CD14-positive monocyte (primary cell): ENCODE measurements around the gene LRP1B. TPM values are rescaled to one million over a fixed set of nuclear protein-coding genes. Genes with fewer than 3 reads are reported as not detected.

Source experiments
- DNase-seq, 3 donors: peaks; one replicate each; pipeline ENCODE4 v3.0.0-alpha.2; 2011 to 2022
- H2AFZ ChIP-seq: 2 replicates; pipeline ENCODE4 v1.6.0; 2012; ENCODE audit warnings: mild to moderate bottlenecking, low read depth, low read length, inconsistent platforms; ENCODE audit not compliant: insufficient read depth, poor library complexity, severe bottlenecking
- H3K27ac ChIP-seq, 2 donors: 1 replicate in 1 of 2; 2 replicates in 1 of 2; pipeline ENCODE4 v1.5.1; 2012 to 2013; ENCODE audit warnings: low read length in 2 of 2, control low read depth in 1 of 2, inconsistent platforms in 1 of 2, low read depth in 1 of 2, mild to moderate bottlenecking in 1 of 2
- H3K27me3 ChIP-seq, 2 donors: one replicate each; pipeline versions ENCODE4 v1.6.0 to v1.6.1; 2011 to 2013; ENCODE audit warnings: low read length in 2 of 2; ENCODE audit not compliant: control insufficient read depth in 2 of 2, insufficient read depth in 2 of 2
- H3K36me3 ChIP-seq, 2 donors: replicated peaks in 1 of 2; 1 replicate in 1 of 2; 2 replicates in 1 of 2; pipeline versions ENCODE4 v1.5.1 to v1.6.1; 2012 to 2013; ENCODE audit warnings: low read length in 2 of 2, control low read depth in 1 of 2, inconsistent platforms in 1 of 2, mild to moderate bottlenecking in 1 of 2; ENCODE audit not compliant: insufficient read depth in 2 of 2, control insufficient read depth in 1 of 2
- H3K4me1 ChIP-seq, 2 donors: 1 replicate in 1 of 2; 2 replicates in 1 of 2; pipeline versions ENCODE4 v1.5.1 to v1.6.1; 2012 to 2013; ENCODE audit warnings: low read length in 2 of 2, control low read depth in 1 of 2, inconsistent platforms in 1 of 2, mild to moderate bottlenecking in 1 of 2, moderate library complexity in 1 of 2; ENCODE audit not compliant: insufficient read depth in 2 of 2, control insufficient read depth in 1 of 2
- H3K4me2 ChIP-seq: replicated peaks from 2 replicates; pipeline ENCODE3; 2012; ENCODE audit warnings: low read length, moderate library complexity, mild to moderate bottlenecking; ENCODE audit not compliant: poor library complexity, severe bottlenecking; ENCODE audit errors: extremely low read depth
- H3K4me3 ChIP-seq, 3 experiments: fragments of 200-600 bp in 1 of 3; sonication (generic) in 1 of 3; replicated peaks in 1 of 3; 1 replicate in 2 of 3; 2 replicates in 1 of 3; pipeline ENCODE4 v1.5.1; 2011 to 2013; ENCODE audit warnings: low read length in 3 of 3, mild to moderate bottlenecking in 3 of 3, control low read depth in 2 of 3, low read depth in 2 of 3, inconsistent platforms in 1 of 3, moderate library complexity in 1 of 3
- H3K79me2 ChIP-seq: 2 replicates; pipeline ENCODE4 v1.6.0; 2012; ENCODE audit warnings: mild to moderate bottlenecking, control low read depth, inconsistent platforms, low read length, moderate library complexity; ENCODE audit not compliant: insufficient read depth
- H3K9ac ChIP-seq: 2 replicates; pipeline ENCODE4 v1.6.0; 2017; ENCODE audit warnings: low read length, mild to moderate bottlenecking; ENCODE audit not compliant: insufficient read depth, poor library complexity, severe bottlenecking
- H3K9me3 ChIP-seq, 2 donors: replicated peaks in 1 of 2; 1 replicate in 1 of 2; 2 replicates in 1 of 2; pipeline versions ENCODE4 v1.5.1 to v1.6.1; 2012 to 2013; ENCODE audit warnings: low read length in 2 of 2, control low read depth in 1 of 2; ENCODE audit not compliant: control insufficient read depth in 1 of 2, insufficient read depth in 1 of 2
- H4K20me1 ChIP-seq: 2 replicates; pipeline ENCODE4 v1.6.0; 2012; ENCODE audit warnings: mild to moderate bottlenecking, low read length, control low read depth, moderate library complexity; ENCODE audit not compliant: insufficient read depth
- H3K27ac Mint-ChIP-seq, 7 donors: one replicate each; pipeline ENCODE4 v1.8.0; 2020; ENCODE audit warnings: mild to moderate bottlenecking in 7 of 7, mixed read lengths in 7 of 7, moderate library complexity in 6 of 7, inconsistent platforms in 2 of 7
- H3K27me3 Mint-ChIP-seq, 3 donors: one replicate each; pipeline ENCODE4 v1.8.0; 2021 to 2022; ENCODE audit warnings: low read depth in 3 of 3, mild to moderate bottlenecking in 3 of 3, mixed read lengths in 3 of 3, moderate library complexity in 3 of 3, inconsistent platforms in 1 of 3
- H3K36me3 Mint-ChIP-seq, 2 donors: one replicate each; pipeline ENCODE4 v1.8.0; 2020; ENCODE audit warnings: mixed read lengths in 2 of 2, inconsistent platforms in 1 of 2, mild to moderate bottlenecking in 1 of 2
- H3K4me1 Mint-ChIP-seq: one replicate; pipeline ENCODE4 v1.8.0; 2020; ENCODE audit warnings: mild to moderate bottlenecking, mixed read lengths
- H3K4me3 Mint-ChIP-seq, 2 donors: one replicate each; pipeline ENCODE4 v1.8.0; 2020; ENCODE audit warnings: mild to moderate bottlenecking in 2 of 2, mixed read lengths in 2 of 2, moderate library complexity in 1 of 2
- H3K9me3 Mint-ChIP-seq, 7 donors: one replicate each; pipeline ENCODE4 v1.8.0; 2020 to 2022; ENCODE audit warnings: mixed read lengths in 7 of 7, mild to moderate bottlenecking in 6 of 7, moderate library complexity in 6 of 7, inconsistent platforms in 2 of 7
- WGBS: methylation state at CpG from one replicate; pipeline ENCODE4 v1.1.5; 2013; ENCODE audit warnings: missing lambda C conversion rate; ENCODE audit not compliant: insufficient coverage; 5-methylcytosine and 5-hydroxymethylcytosine counted together
- intact Hi-C, 2 donors: fragments of 100-400 bp; cut with micrococcal nuclease; formaldehyde crosslinking; loops; one replicate each; pipeline versions ENCODE4 v1.15.0 to v1.15.1; 2023
- polyA plus RNA-seq, 3 donors: library from polyadenylated mRNA; depleted of rRNA in 1 of 3; unstranded in 2 of 3; stranded (reverse) in 1 of 3; fragments of 300-500 nt in 2 of 3; fragments of >200 nt in 1 of 3; fragmentation: Illumina TruSeq in 2 of 3; gene quantifications; 1 replicate in 2 of 3; 2 replicates in 1 of 3; pipeline ENCODE4 v1.2.3, GENCODE V29; 2012 to 2021
- TF ChIP-seq, protein P1 (sequence below): fragments of 200-600 bp; IDR thresholded peaks from one replicate; pipeline ENCODE4 v1.8.0; 2022; ENCODE audit warnings: antibody characterized with exemption, mild to moderate bottlenecking

LRP1B gene
- polyA plus RNA-seq, 3 donors: not detected

DNA sequence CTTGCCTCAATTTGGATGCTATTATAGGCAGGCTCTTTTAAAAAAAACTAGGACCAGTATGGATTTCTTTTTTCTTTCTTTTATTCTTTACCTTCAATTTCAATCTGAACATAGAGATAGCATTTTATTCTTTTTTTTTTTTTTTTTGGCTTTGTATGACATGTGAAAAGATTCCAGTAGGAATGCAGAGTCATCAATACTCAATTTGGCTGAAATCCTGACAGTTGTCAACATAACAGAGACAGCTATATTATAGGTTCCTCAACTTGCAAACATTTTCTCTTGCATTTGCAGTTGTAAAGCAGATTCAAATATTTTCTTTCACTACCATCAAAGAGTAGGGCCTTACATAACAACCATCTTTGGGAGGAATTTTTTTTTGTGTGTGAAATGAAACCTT is 334.4 kb downstream of the LRP1B start:
- Mint-ChIP-seq H3K4me1 (no peaks in the 10 kb centered on the region), H3K27me3 (no peaks in the 10 kb centered on the region), H3K4me3 (no peak overlapping the region), H3K27ac (no peak overlapping the region), H3K36me3 (no peaks in the 10 kb centered on the region), H3K9me3 (peaks cover 0 to 2% (median 0%) of the 10 kb centered on the region in 7 donors)
- Histone ChIP-seq H3K4me3 (no peak overlapping the region), H4K20me1 (no peaks in the 10 kb centered on the region), H3K27ac (no peak overlapping the region), H3K79me2 (no peaks in the 10 kb centered on the region), H3K27me3 (no peaks in the 10 kb centered on the region), H2AFZ (no peak overlapping the region), H3K36me3 (no peaks in the 10 kb centered on the region), H3K9ac (no peak overlapping the region), H3K4me1 (no peaks in the 10 kb centered on the region), H3K9me3 (no peaks in the 10 kb centered on the region), H3K4me2 (no peak overlapping the region)
- intact Hi-C loops: no loop called here
- no peak for DNase-seq
- TF ChIP-seq, protein P1, sequence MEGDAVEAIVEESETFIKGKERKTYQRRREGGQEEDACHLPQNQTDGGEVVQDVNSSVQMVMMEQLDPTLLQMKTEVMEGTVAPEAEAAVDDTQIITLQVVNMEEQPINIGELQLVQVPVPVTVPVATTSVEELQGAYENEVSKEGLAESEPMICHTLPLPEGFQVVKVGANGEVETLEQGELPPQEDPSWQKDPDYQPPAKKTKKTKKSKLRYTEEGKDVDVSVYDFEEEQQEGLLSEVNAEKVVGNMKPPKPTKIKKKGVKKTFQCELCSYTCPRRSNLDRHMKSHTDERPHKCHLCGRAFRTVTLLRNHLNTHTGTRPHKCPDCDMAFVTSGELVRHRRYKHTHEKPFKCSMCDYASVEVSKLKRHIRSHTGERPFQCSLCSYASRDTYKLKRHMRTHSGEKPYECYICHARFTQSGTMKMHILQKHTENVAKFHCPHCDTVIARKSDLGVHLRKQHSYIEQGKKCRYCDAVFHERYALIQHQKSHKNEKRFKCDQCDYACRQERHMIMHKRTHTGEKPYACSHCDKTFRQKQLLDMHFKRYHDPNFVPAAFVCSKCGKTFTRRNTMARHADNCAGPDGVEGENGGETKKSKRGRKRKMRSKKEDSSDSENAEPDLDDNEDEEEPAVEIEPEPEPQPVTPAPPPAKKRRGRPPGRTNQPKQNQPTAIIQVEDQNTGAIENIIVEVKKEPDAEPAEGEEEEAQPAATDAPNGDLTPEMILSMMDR: no peak

DNA sequence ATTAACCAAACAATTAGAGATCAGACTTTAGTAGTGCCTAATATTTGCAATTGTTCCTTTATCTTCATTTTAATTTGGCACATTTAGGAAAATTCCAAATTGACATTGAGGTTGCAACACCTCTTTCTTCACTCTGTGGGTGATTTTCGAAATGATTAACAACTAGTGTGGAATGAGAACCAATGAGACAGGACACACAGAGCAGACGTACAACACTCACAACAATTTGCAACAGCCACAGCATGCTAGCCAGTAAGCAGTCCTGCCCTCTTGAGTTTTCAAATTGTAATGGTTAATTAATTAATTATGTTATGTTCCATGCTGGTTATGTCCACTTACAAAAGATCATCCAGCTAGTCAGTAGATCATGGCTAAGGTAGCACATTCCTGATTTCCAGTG is 339.3 kb downstream of the LRP1B start:
- Histone ChIP-seq H3K4me1 (no peaks in the 10 kb centered on the region), H3K27me3 (no peaks in the 10 kb centered on the region), H3K27ac (no peak overlapping the region), H3K36me3 (no peaks in the 10 kb centered on the region), H4K20me1 (no peaks in the 10 kb centered on the region), H3K4me2 (no peak overlapping the region), H3K4me3 (no peak overlapping the region), H3K9me3 (no peaks in the 10 kb centered on the region), H3K79me2 (no peaks in the 10 kb centered on the region), H2AFZ (no peak overlapping the region), H3K9ac (no peak overlapping the region)
- H3K27ac Mint-ChIP-seq: no peak overlapping the region
- no peaks in the 10 kb centered on the region for H3K27me3 Mint-ChIP-seq
- peaks cover 0 to 1% (median 0%) of the 10 kb centered on the region in 7 donors for H3K9me3 Mint-ChIP-seq
- H3K36me3 Mint-ChIP-seq: no peaks in the 10 kb centered on the region
- intact Hi-C loops: no loop called here
- WGBS: no CpG with 5 or more reads among the region's 2 CpGs
- no peaks in the 10 kb centered on the region for H3K4me1 Mint-ChIP-seq
- TF ChIP-seq, protein P1: no peak
- DNase-seq: no peak
- no peak overlapping the region for H3K4me3 Mint-ChIP-seq
